PC-9 (cell line): ENCODE measurements around the gene RNF223. TPM values are rescaled to one million over a fixed set of nuclear protein-coding genes. Genes with fewer than 3 reads are reported as not detected.
"Not testable (repeated sequence)": the region's sequence is repeated elsewhere in the genome, so short reads cannot be mapped to it uniquely, and the experiment has no call there.

ENCODE experiments used
- BruUV-seq: library from RNA; stranded (reverse); fragments of 400-500 nt; replicated peaks from 2 replicates; lab custom pipeline; 2021; lab: Mats Ljungman, UMichigan
- CTCF ChIA-PET: fragments of 300-600 bp; sonication (Branson Sonifier 250); formaldehyde crosslinking; loops from one replicate; lab custom pipeline; 2022; ENCODE audit warnings: antibody characterized with exemption; lab: Charles Lee
- POLR2A ChIA-PET: fragments of 300-600 bp; sonication (Branson Sonifier 250); formaldehyde crosslinking; loops from one replicate; lab custom pipeline; 2022; ENCODE audit warnings: antibody characterized with exemption; ENCODE audit not compliant: unreplicated experiment; lab: Charles Lee
- DNase-seq, 2 experiments: peaks; one replicate each; pipeline versions ENCODE4 v3.0.0 to v3.0.0-alpha.2; 2015 to 2022; ENCODE audit warnings: mixed read lengths in 1 of 2
- H2AFZ ChIP-seq: fragments of 200-600 bp; sonication (generic); 2 replicates; pipeline ENCODE4 v1.8.1; 2017; ENCODE audit warnings: antibody characterized with exemption
- H3F3A ChIP-seq: fragments of 200-600 bp; sonication (generic); 2 replicates; pipeline ENCODE4 v1.8.1; 2017; ENCODE audit warnings: antibody characterized with exemption, mild to moderate bottlenecking, low read depth; ENCODE audit not compliant: insufficient read depth
- H3K27ac ChIP-seq: fragments of 200-600 bp; sonication (generic); 2 replicates; pipeline ENCODE4 v1.6.1; 2016; ENCODE audit warnings: mixed run types
- H3K27me3 ChIP-seq: fragments of 200-600 bp; sonication (generic); 2 replicates; pipeline ENCODE4 v1.6.1; 2016; ENCODE audit warnings: low read depth, mixed run types; ENCODE audit not compliant: insufficient read depth
- H3K36me3 ChIP-seq: fragments of 200-600 bp; sonication (generic); 2 replicates; pipeline ENCODE4 v1.6.1; 2016; ENCODE audit warnings: low read depth, mixed run types
- H3K4me1 ChIP-seq: fragments of 200-600 bp; sonication (generic); replicated peaks from 2 replicates; pipeline ENCODE4 v1.6.1; 2016; ENCODE audit warnings: mixed run types; ENCODE audit not compliant: insufficient read depth
- H3K4me2 ChIP-seq: fragments of 200-600 bp; sonication (generic); 2 replicates; pipeline ENCODE4 v1.6.1; 2017; ENCODE audit warnings: mixed run types
- H3K4me3 ChIP-seq: fragments of 200-600 bp; sonication (generic); 2 replicates; pipeline ENCODE4 v1.6.1; 2016; ENCODE audit warnings: mixed run types
- H3K79me2 ChIP-seq: fragments of 200-600 bp; sonication (generic); 2 replicates; pipeline ENCODE4 v1.6.1; 2017; ENCODE audit warnings: low read depth, mixed run types
- H3K9me2 ChIP-seq: fragments of 200-600 bp; sonication (generic); 2 replicates; pipeline ENCODE4 v1.8.1; 2017; ENCODE audit warnings: mild to moderate bottlenecking; ENCODE audit not compliant: insufficient read depth
- H3K9me3 ChIP-seq: fragments of 200-600 bp; sonication (generic); 2 replicates; pipeline ENCODE4 v1.8.1; 2016; ENCODE audit warnings: low read depth; ENCODE audit not compliant: insufficient read depth
- H4K20me1 ChIP-seq: fragments of 200-600 bp; sonication (generic); 2 replicates; pipeline ENCODE4 v1.8.1; 2017; ENCODE audit not compliant: insufficient read depth
- CTCF ChIP-seq: fragments of 200-600 bp; sonication (generic); conservative IDR thresholded peaks from 2 replicates; pipeline ENCODE4 v1.6.1; 2017; ENCODE audit warnings: mixed run types, antibody characterized with exemption, mild to moderate bottlenecking, moderate library complexity
- EZH2 ChIP-seq: fragments of 200-600 bp; sonication (generic); IDR thresholded peaks from 2 replicates; pipeline ENCODE4 v1.8.0; 2017; ENCODE audit warnings: antibody characterized with exemption, low read depth
- intact Hi-C: fragments of 100-400 bp; cut with micrococcal nuclease; formaldehyde crosslinking; loops from one replicate; pipeline ENCODE4 v1.10.0; 2022; ENCODE audit not compliant: unreplicated experiment
- total RNA-seq: library from RNA; stranded (reverse); gene quantifications from 2 replicates; pipeline ENCODE4 v1.2.3, GENCODE V29; 2021

Gene RNF223
- total RNA-seq, 1 experiment from 2014 or later = 3.6 TPM

- no peak for TF ChIP-seq CTCF
- TF ChIP-seq EZH2 = no peak
- H3K36me3 ChIP-seq = 0 out of 2 replicates have a peak, but pooled peaks cover 7% of the 10 kb centered on the region
- no peak overlapping the region for H3K4me3 ChIP-seq
- intact Hi-C loops = no loop called here
- H2AFZ ChIP-seq = no peak overlapping the region
- no peaks in the 10 kb centered on the region for H3K9me2 ChIP-seq
- ChIA-PET POLR2A (no interaction called here), CTCF (no interaction called here)
- H3K79me2 ChIP-seq = 0 out of 2 replicates have a peak, but pooled peaks cover 3% of the 10 kb centered on the region
- H3K4me1 ChIP-seq = no peaks in the 10 kb centered on the region
- no TSS peak for BruUV-seq
- peaks cover 13% of the 10 kb centered on the region; the same call in 1 of the 2 replicates for H3F3A ChIP-seq
- H3K27me3 ChIP-seq = no peaks in the 10 kb centered on the region
- H3K9me3 ChIP-seq = peaks cover 11% of the 10 kb centered on the region
- no peaks in the 10 kb centered on the region for H4K20me1 ChIP-seq
- H3K4me2 ChIP-seq = no peak overlapping the region
- DNase-seq = no peak
- H3K27ac ChIP-seq = no peak overlapping the region
Measured at GRCh38 chr1:1098681-1099421, 24.7 kb upstream of the RNF223 start.

GRCh38 chr1:1096136-1096535, 22.0 kb upstream of the RNF223 start:
- H3K27ac ChIP-seq, H3K36me3 ChIP-seq, POLR2A ChIA-PET, H3K79me2 ChIP-seq, CTCF ChIA-PET, H4K20me1 ChIP-seq, H3K4me1 ChIP-seq, DNase-seq, BruUV-seq, H2AFZ ChIP-seq, H3K9me2 ChIP-seq, H3K27me3 ChIP-seq, H3K4me2 ChIP-seq, H3K4me3 ChIP-seq, intact Hi-C loops: not testable (repeated sequence)
- Histone ChIP-seq H3F3A (peaks cover 22% of the 10 kb centered on the region; the same call in 1 of the 2 replicates), H3K9me3 (peaks cover 10% of the 10 kb centered on the region)

GRCh38 chr1:1094981-1095380, 20.9 kb upstream of the RNF223 start:
- H3K4me1 ChIP-seq = no peaks in the 10 kb centered on the region
- DNase-seq = no peak
- no TSS peak for BruUV-seq
- H3K9me2 ChIP-seq = no peaks in the 10 kb centered on the region
- no peaks in the 10 kb centered on the region for H4K20me1 ChIP-seq
- intact Hi-C loops = no loop called here
- TF ChIP-seq CTCF = no peak
- TF ChIP-seq EZH2 = no peak
- CTCF ChIA-PET = no interaction called here
- no peak overlapping the region for H3K27ac ChIP-seq
- no peaks in the 10 kb centered on the region for H3K27me3 ChIP-seq
- H3K4me3 ChIP-seq = no peak overlapping the region
- H3F3A ChIP-seq = peaks cover 22% of the 10 kb centered on the region; the same call in 1 of the 2 replicates
- POLR2A ChIA-PET = interaction anchor here (0.7 kb wide), 1 partner anchor 12 kb away, joined by 9 read pairs; no protein-coding TSS in a partner anchor
- H3K9me3 ChIP-seq = no peaks in the 10 kb centered on the region
- H3K36me3 ChIP-seq = no peaks in the 10 kb centered on the region
- no peaks in the 10 kb centered on the region for H3K79me2 ChIP-seq
- H2AFZ ChIP-seq = no peak overlapping the region
- no peak overlapping the region for H3K4me2 ChIP-seq
